NB4 (cell line): Measurements from ENCODE around the gene ITGAE.

ENCODE experiments used
- MYC ChIP-seq: IDR thresholded peaks from 2 replicates; pipeline ENCODE4 v1.6.1; 2011; ENCODE audit warnings: low read depth, low read length
- POLR2A ChIP-seq: IDR thresholded peaks from 2 replicates; pipeline ENCODE4 v1.6.1; 2011; ENCODE audit warnings: mild to moderate bottlenecking; ENCODE audit not compliant: insufficient read length; ENCODE audit errors: extremely low read depth
- TF ChIP-seq, protein P1 (sequence below): IDR thresholded peaks from one replicate; pipeline ENCODE4 v1.5.1; 2012; ENCODE audit warnings: low read depth, low read length
- TF ChIP-seq, protein P2 (sequence below): IDR thresholded peaks from 2 replicates; pipeline ENCODE4 v1.6.1; 2011; ENCODE audit warnings: low read depth, low read length

DNA sequence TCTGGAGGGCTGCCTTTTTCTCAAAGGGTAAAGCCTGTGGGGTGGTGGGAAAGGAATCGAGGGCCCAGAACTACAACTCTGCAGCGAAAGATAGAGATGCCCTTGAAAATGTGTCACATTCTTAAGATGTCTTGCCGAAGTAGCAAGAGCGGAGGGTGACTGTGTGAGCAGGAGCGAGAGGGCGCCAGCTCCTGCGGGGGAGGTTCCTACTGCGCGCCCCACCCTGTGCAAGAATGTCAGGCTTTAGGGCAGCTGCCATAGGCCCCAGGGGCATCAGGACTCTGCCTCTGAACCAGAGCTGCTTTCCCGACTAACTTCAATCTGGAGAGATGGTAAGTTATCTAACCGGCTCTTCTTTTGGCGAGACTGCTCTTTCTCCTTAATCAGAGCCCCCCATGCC, 11.8 kb upstream of the ITGAE start:
- TF ChIP-seq, protein P1, sequence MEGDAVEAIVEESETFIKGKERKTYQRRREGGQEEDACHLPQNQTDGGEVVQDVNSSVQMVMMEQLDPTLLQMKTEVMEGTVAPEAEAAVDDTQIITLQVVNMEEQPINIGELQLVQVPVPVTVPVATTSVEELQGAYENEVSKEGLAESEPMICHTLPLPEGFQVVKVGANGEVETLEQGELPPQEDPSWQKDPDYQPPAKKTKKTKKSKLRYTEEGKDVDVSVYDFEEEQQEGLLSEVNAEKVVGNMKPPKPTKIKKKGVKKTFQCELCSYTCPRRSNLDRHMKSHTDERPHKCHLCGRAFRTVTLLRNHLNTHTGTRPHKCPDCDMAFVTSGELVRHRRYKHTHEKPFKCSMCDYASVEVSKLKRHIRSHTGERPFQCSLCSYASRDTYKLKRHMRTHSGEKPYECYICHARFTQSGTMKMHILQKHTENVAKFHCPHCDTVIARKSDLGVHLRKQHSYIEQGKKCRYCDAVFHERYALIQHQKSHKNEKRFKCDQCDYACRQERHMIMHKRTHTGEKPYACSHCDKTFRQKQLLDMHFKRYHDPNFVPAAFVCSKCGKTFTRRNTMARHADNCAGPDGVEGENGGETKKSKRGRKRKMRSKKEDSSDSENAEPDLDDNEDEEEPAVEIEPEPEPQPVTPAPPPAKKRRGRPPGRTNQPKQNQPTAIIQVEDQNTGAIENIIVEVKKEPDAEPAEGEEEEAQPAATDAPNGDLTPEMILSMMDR: no peak
- no peak for TF ChIP-seq MYC
- TF ChIP-seq, protein P2, sequence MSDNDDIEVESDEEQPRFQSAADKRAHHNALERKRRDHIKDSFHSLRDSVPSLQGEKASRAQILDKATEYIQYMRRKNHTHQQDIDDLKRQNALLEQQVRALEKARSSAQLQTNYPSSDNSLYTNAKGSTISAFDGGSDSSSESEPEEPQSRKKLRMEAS: no peak
- TF ChIP-seq POLR2A: no peak
